Activated T-helper 9 cell treated with anti-CD3 and anti-CD28 coated beads, Interleukin-2, amount 50 U/mL, for 16 hours (primary cell): ENCODE results near the gene WNT9A.

Source experiments
- DNase-seq: peaks from one replicate; pipeline ENCODE4 v3.0.0-alpha.2; 2020; ENCODE audit warnings: low read depth

WNT9A gene

GRCh38 chr1:227954163-227954850 is 6.6 kb upstream of the WNT9A start:
- no peak for DNase-seq

- DNase-seq, result no peak
Observed at GRCh38 chr1:227953022-227953412, 5.3 kb upstream of the WNT9A start.

GRCh38 chr1:227952374-227953021 is 4.8 kb upstream of the WNT9A start:
- DNase-seq, result no peak

- DNase-seq, result no peak
Observed at GRCh38 chr1:227951624-227952373, 4.1 kb upstream of the WNT9A start.

GRCh38 chr1:227950735-227951346 is 3.1 kb upstream of the WNT9A start:
- DNase-seq, result no peak

- DNase-seq, result no peak
Observed at GRCh38 chr1:227949954-227950734, 2.4 kb upstream of the WNT9A start.

- no peak for DNase-seq
Observed at GRCh38 chr1:227949341-227949921, 1.7 kb upstream of the WNT9A start.

GRCh38 chr1:227948493-227949260 is 945 bp upstream of the WNT9A start:
- DNase-seq, result no peak

GRCh38 chr1:227947386-227947675 is 401 bp downstream of the WNT9A start:
- DNase-seq, result no peak

- DNase-seq, result peak; percentile 30
Observed at GRCh38 chr1:227946624-227947385, 927 bp downstream of the WNT9A start.

- no peak for DNase-seq
Observed at GRCh38 chr1:227945891-227946623, 1.7 kb downstream of the WNT9A start.

- no peak for DNase-seq
Observed at GRCh38 chr1:227944931-227945890, 2.5 kb downstream of the WNT9A start.

- DNase-seq, result no peak
Observed at GRCh38 chr1:227944090-227944930, 3.4 kb downstream of the WNT9A start.

- no peak for DNase-seq
Observed at GRCh38 chr1:227943381-227944089, 4.2 kb downstream of the WNT9A start.

- no peak for DNase-seq
Observed at GRCh38 chr1:227942716-227943261, 4.9 kb downstream of the WNT9A start.

- no peak for DNase-seq
Observed at GRCh38 chr1:227942021-227942715, 5.6 kb downstream of the WNT9A start.
